ENCODE results near the gene PKIG. TPM values are rescaled to one million over a fixed set of nuclear protein-coding genes. Genes with fewer than 3 reads are reported as not detected.

Gene PKIG
- total RNA-seq (2021; ENCODE audit: unreplicated experiment) (66.3 TPM), Bru-seq, nascent RNA (percentile 74 among the genes with signal in this experiment), BruChase-seq, experiment 1, labeled RNA remaining after a 2-hour chase (percentile 56 among the genes with signal in this experiment), BruChase-seq, experiment 2, labeled RNA remaining after a 6-hour chase (percentile 63 among the genes with signal in this experiment)
- polyA plus RNA-seq (2012; ENCODE audit: insufficient read length): 91.5 TPM
- long read RNA-seq, transcript PKIG-206 (5 exons, 1,338 nt): minor isoform, 13 of 115 reads
- long read RNA-seq, transcript PKIG-207 (4 exons, 1,191 nt): major isoform, 74 of 115 reads
- long read RNA-seq, partial matches to known transcripts: 8 of 115 reads
- long read RNA-seq, other reads (novel, unspliced or antisense): 14 of 115 reads

DNA sequence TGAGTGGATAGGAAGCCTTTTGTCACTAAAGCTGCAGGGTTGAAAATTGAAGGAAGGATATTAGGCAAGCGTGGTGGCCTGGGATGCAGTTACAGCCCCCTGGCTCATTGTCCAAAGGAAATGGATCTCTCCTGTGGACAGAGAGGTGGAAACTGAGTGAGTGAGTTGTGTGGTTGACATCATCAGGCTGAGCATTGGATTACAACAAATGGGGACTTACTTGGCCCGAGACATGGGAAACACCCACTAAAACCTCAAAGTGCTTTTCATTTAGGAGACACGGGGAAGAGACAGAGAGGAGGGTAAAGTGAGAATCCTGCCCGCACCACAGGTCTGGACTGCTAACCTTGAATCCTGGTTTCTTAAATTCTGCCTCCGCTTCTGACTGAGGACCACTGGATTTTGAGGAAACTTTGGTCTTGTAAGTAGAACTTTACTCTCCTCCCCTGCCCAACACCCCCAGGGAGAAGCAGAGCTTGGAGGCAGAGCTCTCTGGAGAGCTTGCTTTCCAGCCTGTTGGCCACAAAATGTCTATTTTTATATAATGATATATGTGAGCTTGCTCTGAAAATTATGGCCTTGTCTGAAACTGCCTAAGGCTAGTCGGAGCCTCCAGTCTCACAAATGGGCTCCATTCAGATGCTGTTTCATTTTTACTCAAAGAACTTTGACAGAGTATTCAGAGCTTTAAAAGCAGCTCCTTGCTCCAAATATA, at the start of gene PKIG:
PKIG (plus strand) TSS at position 269 of the 715 bp plus-strand sequence. CDS start 31,978 bp downstream, outside the sequence.
- TF ChIP-seq POLR2AphosphoS5 (IDR thresholded peaks at IDR 0.05; ENCODE audit: low read depth, low read length) (no peak), SIN3A (IDR thresholded peaks at IDR 0.05; ENCODE audit: borderline replicate concordance, insufficient read depth, low read depth, low read length) (no peak), TCF7L2 (IDR thresholded peaks at IDR 0.05; ENCODE audit: low read depth, low read length) (no peak)
- TF ChIP-seq, protein P1, sequence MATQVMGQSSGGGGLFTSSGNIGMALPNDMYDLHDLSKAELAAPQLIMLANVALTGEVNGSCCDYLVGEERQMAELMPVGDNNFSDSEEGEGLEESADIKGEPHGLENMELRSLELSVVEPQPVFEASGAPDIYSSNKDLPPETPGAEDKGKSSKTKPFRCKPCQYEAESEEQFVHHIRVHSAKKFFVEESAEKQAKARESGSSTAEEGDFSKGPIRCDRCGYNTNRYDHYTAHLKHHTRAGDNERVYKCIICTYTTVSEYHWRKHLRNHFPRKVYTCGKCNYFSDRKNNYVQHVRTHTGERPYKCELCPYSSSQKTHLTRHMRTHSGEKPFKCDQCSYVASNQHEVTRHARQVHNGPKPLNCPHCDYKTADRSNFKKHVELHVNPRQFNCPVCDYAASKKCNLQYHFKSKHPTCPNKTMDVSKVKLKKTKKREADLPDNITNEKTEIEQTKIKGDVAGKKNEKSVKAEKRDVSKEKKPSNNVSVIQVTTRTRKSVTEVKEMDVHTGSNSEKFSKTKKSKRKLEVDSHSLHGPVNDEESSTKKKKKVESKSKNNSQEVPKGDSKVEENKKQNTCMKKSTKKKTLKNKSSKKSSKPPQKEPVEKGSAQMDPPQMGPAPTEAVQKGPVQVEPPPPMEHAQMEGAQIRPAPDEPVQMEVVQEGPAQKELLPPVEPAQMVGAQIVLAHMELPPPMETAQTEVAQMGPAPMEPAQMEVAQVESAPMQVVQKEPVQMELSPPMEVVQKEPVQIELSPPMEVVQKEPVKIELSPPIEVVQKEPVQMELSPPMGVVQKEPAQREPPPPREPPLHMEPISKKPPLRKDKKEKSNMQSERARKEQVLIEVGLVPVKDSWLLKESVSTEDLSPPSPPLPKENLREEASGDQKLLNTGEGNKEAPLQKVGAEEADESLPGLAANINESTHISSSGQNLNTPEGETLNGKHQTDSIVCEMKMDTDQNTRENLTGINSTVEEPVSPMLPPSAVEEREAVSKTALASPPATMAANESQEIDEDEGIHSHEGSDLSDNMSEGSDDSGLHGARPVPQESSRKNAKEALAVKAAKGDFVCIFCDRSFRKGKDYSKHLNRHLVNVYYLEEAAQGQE (IDR thresholded peaks at IDR 0.05; ENCODE audit: insufficient read depth in 1 of 2, low read depth in 2 of 2, low read length in 1 of 2): no peak
- TF ChIP-seq, protein P2, sequence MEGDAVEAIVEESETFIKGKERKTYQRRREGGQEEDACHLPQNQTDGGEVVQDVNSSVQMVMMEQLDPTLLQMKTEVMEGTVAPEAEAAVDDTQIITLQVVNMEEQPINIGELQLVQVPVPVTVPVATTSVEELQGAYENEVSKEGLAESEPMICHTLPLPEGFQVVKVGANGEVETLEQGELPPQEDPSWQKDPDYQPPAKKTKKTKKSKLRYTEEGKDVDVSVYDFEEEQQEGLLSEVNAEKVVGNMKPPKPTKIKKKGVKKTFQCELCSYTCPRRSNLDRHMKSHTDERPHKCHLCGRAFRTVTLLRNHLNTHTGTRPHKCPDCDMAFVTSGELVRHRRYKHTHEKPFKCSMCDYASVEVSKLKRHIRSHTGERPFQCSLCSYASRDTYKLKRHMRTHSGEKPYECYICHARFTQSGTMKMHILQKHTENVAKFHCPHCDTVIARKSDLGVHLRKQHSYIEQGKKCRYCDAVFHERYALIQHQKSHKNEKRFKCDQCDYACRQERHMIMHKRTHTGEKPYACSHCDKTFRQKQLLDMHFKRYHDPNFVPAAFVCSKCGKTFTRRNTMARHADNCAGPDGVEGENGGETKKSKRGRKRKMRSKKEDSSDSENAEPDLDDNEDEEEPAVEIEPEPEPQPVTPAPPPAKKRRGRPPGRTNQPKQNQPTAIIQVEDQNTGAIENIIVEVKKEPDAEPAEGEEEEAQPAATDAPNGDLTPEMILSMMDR (IDR thresholded peaks at IDR 0.05): no peak
- ATAC-seq (no peak), DNase-seq (ENCODE audit: low read depth, low spot score) (no peak)
- no peaks in the 10 kb centered on the region for H3K27me3 ChIP-seq (ENCODE audit: control insufficient read depth, insufficient read depth, low read length)
- ChIA-PET POLR2A (no interaction called here), CTCF (no interaction called here)
- BruUV-seq (replicated peaks): no TSS peak
- in situ Hi-C loops (cut with HindIII; ENCODE audit: low pct_unique_long_range_greater_than_20kb, low sequenced_read_pairs) (no loop called here), intact Hi-C loops (cut with micrococcal nuclease; ENCODE audit: unreplicated experiment) (no loop called here)
- H3K36me3 ChIP-seq (ENCODE audit: control insufficient read depth, insufficient read depth, low read length): no peaks in the 10 kb centered on the region
- H3K9me3 ChIP-seq (ENCODE audit: control insufficient read depth, insufficient read depth, low read depth, low read length): no peaks in the 10 kb centered on the region
- H3K4me1 ChIP-seq (ENCODE audit: control insufficient read depth, insufficient read depth, low read length): peaks cover 48% of the 10 kb centered on the region
- H3K4me3 ChIP-seq (ENCODE audit: low read depth in 2 of 2, low read length in 2 of 2): no peak within 1 kb of the TSS; a peak in 1 of 4 replicates
- peak within 1 kb of the TSS; percentile 78 for H3K27ac ChIP-seq (ENCODE audit: low read length)

DNA sequence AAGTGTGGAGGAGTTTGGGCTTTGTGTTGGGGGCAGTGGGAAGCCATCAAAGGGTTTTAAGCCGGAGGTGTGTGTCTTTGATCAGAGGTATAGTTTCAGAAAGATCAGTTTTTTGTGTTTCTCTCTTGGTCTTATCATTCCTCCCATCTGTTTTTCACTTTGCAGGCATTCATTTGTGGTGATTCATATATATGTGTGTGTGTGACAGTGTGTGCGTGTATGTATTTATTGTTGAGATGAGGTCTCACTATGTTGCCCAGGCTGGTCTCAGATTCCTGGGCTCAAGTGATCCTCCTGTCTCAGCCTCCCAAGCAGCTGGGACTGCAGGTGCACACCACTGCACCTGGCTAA, 49.4 kb upstream of the PKIG start:
- Histone ChIP-seq H3K27ac (ENCODE audit: low read length) (peak overlapping the region; percentile 88), H3K4me1 (ENCODE audit: control insufficient read depth, insufficient read depth, low read length) (peaks cover 13% of the 10 kb centered on the region), H3K36me3 (ENCODE audit: control insufficient read depth, insufficient read depth, low read length) (no peaks in the 10 kb centered on the region), H3K27me3 (ENCODE audit: control insufficient read depth, insufficient read depth, low read length) (no peaks in the 10 kb centered on the region), H3K9me3 (ENCODE audit: control insufficient read depth, insufficient read depth, low read depth, low read length) (no peaks in the 10 kb centered on the region), H3K4me3 (ENCODE audit: low read depth in 2 of 2, low read length in 2 of 2) (peak overlapping the region; percentile 68 to 94)
- POLR2A ChIA-PET: no interaction called here
- BruUV-seq (replicated peaks): no TSS peak
- CTCF ChIA-PET: no interaction called here
- in situ Hi-C loops (cut with HindIII; ENCODE audit: low pct_unique_long_range_greater_than_20kb, low sequenced_read_pairs) (no loop called here), intact Hi-C loops (cut with micrococcal nuclease; ENCODE audit: unreplicated experiment) (loop anchor here (10.0 kb wide), 1 partner anchor 72 kb away; no protein-coding TSS in a partner anchor)
- no peak for DNase-seq (ENCODE audit: low read depth, low spot score)
- TF ChIP-seq TCF7L2 (IDR thresholded peaks at IDR 0.05; ENCODE audit: low read depth, low read length) (no peak), POLR2AphosphoS5 (IDR thresholded peaks at IDR 0.05; ENCODE audit: low read depth, low read length) (no peak), SIN3A (IDR thresholded peaks at IDR 0.05; ENCODE audit: borderline replicate concordance, insufficient read depth, low read depth, low read length) (no peak)
- TF ChIP-seq, protein P2 (IDR thresholded peaks at IDR 0.05): no peak
- TF ChIP-seq, protein P1 (IDR thresholded peaks at IDR 0.05; ENCODE audit: insufficient read depth in 1 of 2, low read depth in 2 of 2, low read length in 1 of 2): no peak
- ATAC-seq: no peak

All from Panc1 (cell line).